ENCODE measurements around the gene CASKIN1.

GRCh38 chr16:2238150-2238837, 41.9 kb upstream of the CASKIN1 start:
- TF ChIP-seq CTCF (IDR thresholded peaks at IDR 0.05), result no peak
- TF ChIP-seq POLR2A (IDR thresholded peaks at IDR 0.05), result no peak
